ENCODE measurements around the gene EXOC2.

The EXOC2 gene, protein sequence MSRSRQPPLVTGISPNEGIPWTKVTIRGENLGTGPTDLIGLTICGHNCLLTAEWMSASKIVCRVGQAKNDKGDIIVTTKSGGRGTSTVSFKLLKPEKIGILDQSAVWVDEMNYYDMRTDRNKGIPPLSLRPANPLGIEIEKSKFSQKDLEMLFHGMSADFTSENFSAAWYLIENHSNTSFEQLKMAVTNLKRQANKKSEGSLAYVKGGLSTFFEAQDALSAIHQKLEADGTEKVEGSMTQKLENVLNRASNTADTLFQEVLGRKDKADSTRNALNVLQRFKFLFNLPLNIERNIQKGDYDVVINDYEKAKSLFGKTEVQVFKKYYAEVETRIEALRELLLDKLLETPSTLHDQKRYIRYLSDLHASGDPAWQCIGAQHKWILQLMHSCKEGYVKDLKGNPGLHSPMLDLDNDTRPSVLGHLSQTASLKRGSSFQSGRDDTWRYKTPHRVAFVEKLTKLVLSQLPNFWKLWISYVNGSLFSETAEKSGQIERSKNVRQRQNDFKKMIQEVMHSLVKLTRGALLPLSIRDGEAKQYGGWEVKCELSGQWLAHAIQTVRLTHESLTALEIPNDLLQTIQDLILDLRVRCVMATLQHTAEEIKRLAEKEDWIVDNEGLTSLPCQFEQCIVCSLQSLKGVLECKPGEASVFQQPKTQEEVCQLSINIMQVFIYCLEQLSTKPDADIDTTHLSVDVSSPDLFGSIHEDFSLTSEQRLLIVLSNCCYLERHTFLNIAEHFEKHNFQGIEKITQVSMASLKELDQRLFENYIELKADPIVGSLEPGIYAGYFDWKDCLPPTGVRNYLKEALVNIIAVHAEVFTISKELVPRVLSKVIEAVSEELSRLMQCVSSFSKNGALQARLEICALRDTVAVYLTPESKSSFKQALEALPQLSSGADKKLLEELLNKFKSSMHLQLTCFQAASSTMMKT

GRCh38 chr6:692858-693722 is at the start of gene EXOC2:
TSS of gene EXOC2 (minus strand) at chr6:693139. CDS start at chr6:637818, 55,321 bp downstream.
- peak; percentile 88 for DNase-seq (ENCODE audit: low read depth)
- H3K4me3 ChIP-seq (ENCODE audit: low read depth, low read length), result peak within 1 kb of the TSS; percentile 87
- TF ChIP-seq, protein P1, sequence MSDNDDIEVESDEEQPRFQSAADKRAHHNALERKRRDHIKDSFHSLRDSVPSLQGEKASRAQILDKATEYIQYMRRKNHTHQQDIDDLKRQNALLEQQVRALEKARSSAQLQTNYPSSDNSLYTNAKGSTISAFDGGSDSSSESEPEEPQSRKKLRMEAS (IDR thresholded peaks at IDR 0.05; ENCODE audit: low read depth, low read length), result peak; percentile 48; the same call in 1 of the 2 replicates
- TF ChIP-seq POLR2A (IDR thresholded peaks at IDR 0.05; ENCODE audit: extremely low read depth, insufficient read length) (peak; percentile 66), MYC (IDR thresholded peaks at IDR 0.05; ENCODE audit: low read depth, low read length) (0 out of 2 replicates have a peak, but pooled peaks have one; percentile 32), CTCF (IDR thresholded peaks at IDR 0.05; ENCODE audit: low read depth, low read length) (no peak)

GRCh38 chr6:741410-742339 is 48.7 kb upstream of the EXOC2 start:
- no peak for DNase-seq (ENCODE audit: low read depth)
- TF ChIP-seq CTCF (IDR thresholded peaks at IDR 0.05; ENCODE audit: low read depth, low read length) (no peak), POLR2A (IDR thresholded peaks at IDR 0.05; ENCODE audit: extremely low read depth, insufficient read length) (no peak), MYC (IDR thresholded peaks at IDR 0.05; ENCODE audit: low read depth, low read length) (no peak)
- H3K4me3 ChIP-seq (ENCODE audit: low read depth, low read length), result no peak overlapping the region

DNA sequence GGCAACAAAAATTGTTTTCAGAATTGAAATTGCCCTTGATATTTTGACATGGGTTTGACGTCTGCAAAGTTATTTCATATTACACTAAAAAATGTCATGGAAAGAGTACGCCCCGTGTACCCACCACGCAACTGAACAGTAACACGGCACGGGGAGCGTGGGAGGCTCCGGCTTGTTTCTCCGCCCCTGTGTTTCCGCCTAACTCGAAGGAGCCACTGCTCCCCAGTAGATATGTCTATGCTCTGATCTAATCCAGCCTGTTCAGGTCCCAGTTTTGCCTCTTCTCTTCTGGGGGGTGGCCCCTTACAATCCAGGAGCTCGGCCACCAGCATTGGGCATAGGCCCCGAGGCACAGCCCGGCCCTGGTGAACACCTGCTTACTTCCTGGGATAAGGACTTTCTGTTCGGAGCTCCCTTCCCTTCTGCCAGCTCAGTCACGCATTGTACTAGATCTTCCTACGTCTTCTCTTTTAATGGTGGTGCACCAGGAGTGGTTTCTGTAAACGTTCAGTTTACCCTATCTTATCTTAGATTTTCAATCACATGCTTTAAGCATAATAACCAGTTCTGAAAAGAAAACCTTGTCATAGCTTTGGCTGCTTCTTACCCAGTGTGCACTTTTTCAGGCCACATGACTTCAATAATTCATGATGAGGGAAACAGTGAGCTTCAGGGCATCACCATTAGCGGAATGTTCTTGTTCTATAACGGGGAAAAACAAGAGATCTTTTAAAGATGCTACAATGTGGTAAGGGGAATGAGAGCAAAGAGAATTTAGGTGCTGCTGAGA is 43.9 kb upstream of the EXOC2 start:
- DNase-seq (ENCODE audit: low read depth), result no peak
- no peak for TF ChIP-seq POLR2A (IDR thresholded peaks at IDR 0.05; ENCODE audit: extremely low read depth, insufficient read length)
- no peak for TF ChIP-seq CTCF (IDR thresholded peaks at IDR 0.05; ENCODE audit: low read depth, low read length)
- TF ChIP-seq MYC (IDR thresholded peaks at IDR 0.05; ENCODE audit: low read depth, low read length), result no peak
- TF ChIP-seq, protein P1 (IDR thresholded peaks at IDR 0.05; ENCODE audit: low read depth, low read length), result no peak
- no peak overlapping the region for H3K4me3 ChIP-seq (ENCODE audit: low read depth, low read length)

DNA sequence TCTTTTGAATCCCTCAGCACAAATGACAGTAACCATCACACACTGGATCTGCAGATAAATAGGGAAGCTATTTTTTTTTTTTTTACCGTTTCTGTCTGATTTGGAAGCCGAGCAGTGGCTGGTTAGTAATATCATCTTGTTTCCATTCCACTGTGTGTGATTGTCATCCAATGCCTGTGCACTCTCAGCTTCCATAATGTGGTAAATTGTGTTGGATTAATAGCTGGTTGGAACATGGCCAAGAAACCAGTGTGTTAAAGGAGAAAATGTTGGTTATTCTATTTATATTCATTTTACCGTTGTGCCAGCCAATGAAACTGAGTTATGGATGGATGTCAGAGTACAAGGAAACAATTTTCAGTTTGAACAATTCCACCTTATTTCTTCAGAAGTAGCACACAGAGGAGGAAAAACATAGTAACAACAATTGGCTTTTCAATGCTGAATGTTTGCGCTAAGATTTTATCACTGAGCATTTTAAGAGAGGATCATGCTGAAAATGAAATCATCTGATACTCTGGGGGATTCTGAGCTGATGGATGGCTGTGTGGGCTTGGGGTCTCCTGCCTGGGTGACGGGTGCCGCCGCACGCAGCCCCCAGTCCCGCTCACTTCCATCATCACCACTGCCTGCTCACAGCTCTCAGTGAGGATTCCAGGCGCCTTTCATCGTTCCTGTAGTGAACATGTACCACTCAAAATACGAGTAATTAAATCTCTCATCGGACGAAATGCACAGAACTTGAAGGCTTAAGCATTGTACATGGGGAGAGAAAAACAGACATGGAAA is 40.7 kb upstream of the EXOC2 start:
- H3K4me3 ChIP-seq (ENCODE audit: low read depth, low read length), result no peak overlapping the region
- DNase-seq (ENCODE audit: low read depth), result no peak
- TF ChIP-seq, protein P1 (IDR thresholded peaks at IDR 0.05; ENCODE audit: low read depth, low read length), result no peak
- TF ChIP-seq CTCF (IDR thresholded peaks at IDR 0.05; ENCODE audit: low read depth, low read length), result no peak
- no peak for TF ChIP-seq POLR2A (IDR thresholded peaks at IDR 0.05; ENCODE audit: extremely low read depth, insufficient read length)
- no peak for TF ChIP-seq MYC (IDR thresholded peaks at IDR 0.05; ENCODE audit: low read depth, low read length)
